Hepatic stellate cell (primary cell): ENCODE results near the gene RPL29.
A peak's percentile ranks its signal among the peaks of the same experiment; 100 is the strongest.
"Not testable (repeated sequence)": the region's sequence is repeated elsewhere in the genome, so short reads cannot be mapped to it uniquely, and the experiment has no call there.

Experiments
- DNase-seq: peaks from one replicate; pipeline ENCODE4 v3.0.0; 2011; ENCODE audit warnings: low spot score

RPL29 gene

DNA sequence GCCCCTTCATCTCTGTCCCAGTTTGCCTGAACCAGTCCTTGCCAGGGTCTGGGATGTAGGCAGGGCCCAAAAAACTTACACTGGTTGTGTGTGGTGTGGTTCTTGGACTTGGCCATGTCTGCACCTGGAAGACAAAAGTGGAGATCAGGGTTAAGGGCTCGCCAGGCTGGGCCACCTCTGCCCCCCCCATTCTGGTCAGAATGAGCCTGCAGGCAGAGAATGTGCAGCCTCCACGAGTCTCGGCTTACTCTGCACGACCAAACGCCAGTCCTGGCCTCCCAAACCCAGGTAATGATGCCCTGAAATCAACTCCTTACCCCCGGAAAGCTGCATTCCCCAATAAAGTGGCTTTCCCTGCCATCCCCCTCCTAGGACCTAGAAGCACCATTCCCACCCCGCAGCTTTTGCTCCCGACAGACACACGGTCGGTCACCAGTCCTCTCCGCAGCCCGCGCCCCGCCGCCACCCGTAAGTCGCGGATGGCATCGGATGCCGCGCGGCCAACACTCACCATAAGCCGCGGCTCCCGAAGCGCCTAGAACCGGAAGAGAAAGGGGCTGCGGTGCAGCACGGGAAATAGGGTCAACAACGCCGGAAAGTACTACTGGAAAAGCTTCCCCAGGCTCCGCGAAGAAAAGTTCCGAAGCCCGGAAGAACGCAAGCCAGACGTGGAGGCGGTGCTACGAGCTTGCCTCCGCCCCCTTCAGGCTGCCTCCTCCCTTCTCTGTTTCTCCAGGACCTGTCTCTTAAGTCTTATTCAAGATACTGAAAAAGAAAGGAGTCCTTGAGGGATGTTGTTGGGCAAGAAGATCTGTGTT lies at the start of gene RPL29:
Gene RPL29, minus strand, starts transcription at position 550 of the 818 bp plus-strand sequence. Its CDS starts 434 bp downstream, at position 116.
- peak; percentile 95 for DNase-seq

DNA sequence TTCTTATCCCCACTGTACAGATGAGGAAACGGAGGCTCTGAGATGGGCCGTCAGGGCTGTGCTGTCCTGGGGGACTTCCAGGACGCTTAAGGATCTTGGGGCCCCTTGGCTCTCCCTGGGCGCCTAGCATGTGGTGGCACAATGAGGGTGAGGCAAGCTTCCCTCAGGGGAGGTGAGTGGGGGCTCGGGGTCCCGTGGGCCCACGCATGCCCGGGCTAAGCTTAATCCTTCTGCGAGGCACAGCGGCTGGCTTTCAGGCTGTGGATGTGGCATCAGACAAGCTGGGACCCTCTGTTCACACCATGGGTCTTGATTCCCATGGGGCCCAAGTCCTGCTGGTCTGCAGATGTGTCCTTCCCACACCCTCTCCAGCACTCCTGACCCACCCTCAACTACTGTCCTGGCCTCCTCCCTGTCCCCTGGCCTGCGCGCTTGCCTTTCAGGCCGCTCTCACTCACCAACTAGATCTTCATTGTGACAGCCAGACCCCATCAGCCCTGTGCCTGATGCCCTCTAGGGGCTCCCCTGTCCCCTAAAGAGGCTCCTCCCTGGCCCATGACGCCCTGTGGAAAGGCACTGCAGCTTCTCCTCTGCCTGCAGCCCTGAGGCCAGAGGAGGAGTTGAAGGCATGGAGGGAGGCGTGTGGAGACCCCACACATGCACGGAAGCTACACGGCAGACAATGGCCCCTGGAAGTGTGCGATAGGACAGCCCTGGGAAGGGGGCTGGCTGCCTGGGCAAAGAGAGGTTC lies 49.3 kb upstream of the RPL29 start:
- DNase-seq = no peak

GRCh38 chr3:52043750-52044149 lies 48.1 kb upstream of the RPL29 start:
- DNase-seq = no peak

DNA sequence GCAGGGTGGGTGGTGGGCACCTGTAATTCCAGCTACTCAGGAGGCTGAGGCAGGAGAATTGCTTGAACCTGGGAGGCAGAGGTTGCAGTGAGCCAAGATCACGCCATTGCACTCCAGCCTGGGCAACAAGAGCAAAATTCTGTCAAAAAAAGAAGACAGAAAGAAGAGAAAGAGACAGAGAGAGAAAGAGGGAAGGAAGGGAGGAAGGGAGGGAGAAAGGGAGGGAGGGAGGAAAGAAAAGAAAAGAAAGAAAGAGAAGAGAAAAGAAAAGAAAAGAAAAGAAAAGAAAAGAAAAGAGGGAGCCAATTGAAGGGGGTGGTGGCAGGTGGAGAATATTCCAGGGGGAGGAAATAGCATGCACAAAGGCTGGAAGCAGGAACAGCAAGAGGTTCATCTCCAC lies 47.3 kb upstream of the RPL29 start:
- DNase-seq = not testable (repeated sequence)

GRCh38 chr3:52041118-52041731 lies 45.5 kb upstream of the RPL29 start:
- DNase-seq = no peak

- DNase-seq = no peak
Measured at GRCh38 chr3:52040600-52040999, 44.9 kb upstream of the RPL29 start.

DNA sequence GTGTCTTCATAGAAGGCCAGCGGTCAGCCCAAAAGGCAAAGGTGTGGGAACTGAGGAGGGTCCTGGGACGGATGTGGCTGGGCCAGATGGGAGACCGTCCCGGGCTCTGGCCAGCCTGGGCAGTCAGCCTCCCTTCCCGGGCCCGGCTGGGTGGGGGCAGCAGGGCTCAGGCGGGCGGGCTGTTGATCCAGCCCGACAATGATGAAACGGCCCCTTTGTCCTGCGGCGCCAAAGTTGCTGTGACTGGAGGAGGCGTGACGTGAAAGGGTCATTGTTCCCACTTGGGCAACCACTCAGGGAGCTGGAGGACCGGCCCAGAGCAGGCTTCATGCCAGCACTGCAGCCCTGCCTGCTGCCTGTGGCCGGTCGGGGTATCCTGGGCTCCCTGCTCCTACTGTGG lies 44.2 kb upstream of the RPL29 start:
- DNase-seq = no peak

DNA sequence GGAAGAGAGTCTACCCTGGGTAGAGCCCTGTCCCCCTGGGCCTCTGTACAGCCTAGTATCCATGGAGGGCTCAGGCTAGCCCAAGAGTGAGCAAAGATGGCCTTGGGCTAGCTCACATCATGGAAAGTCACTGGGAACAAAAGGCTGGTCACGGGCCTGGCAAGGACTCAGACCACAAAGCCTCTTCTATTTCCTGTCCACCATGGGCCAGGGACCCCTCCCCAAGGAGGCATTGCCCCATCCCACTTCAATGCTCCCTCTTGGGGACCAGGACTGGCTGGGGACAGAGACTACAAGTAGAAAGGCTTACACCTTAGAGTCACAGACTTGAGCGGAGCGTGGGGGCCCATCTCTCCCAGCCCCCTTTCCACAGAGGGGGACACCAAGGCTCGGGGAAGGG lies 43.7 kb upstream of the RPL29 start:
- no peak for DNase-seq

DNA sequence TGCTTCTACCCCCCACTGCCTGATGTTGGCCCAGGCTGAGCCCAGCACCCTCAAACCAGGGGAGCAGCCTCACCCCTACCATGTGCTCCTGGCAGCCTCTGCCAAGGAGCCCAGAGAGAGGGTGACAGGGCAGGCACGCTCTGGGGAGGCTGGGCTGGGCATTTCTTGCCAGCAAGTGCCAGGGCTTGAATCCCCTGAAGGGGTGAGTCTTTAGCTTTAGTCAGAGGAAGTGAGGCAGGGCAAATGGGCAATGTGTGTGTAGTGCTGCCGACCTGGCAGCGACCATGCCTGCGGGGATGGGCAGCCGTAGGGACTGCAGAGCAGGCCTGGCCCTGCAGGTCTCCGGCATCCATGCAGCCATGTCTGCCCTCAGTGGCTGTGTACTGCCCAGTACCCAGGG lies 42.5 kb upstream of the RPL29 start:
- DNase-seq = no peak

- no peak for DNase-seq
Measured at GRCh38 chr3:52037291-52037690, 41.6 kb upstream of the RPL29 start.

DNA sequence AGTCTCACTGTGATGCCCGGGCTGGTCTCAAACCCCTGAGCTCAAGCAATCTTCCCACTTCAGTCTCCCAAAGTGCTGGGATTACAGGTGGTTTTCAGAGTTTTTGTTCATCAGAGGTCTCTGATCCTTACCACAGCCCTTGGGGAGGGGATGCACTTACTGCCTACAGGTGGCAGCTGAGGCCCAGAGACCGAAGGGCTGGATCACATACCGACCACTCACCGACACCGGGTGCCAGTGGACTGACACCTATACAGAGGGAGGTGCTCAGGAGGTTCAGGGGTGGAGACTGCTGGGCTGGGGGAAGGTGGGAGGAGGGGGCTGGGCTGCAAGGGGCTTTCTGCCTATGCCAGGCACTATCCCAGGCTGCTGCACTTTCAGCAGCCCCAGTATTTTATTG lies 41.1 kb upstream of the RPL29 start:
- no peak for DNase-seq

GRCh38 chr3:52036222-52036694 lies 40.6 kb upstream of the RPL29 start:
- DNase-seq = no peak

DNA sequence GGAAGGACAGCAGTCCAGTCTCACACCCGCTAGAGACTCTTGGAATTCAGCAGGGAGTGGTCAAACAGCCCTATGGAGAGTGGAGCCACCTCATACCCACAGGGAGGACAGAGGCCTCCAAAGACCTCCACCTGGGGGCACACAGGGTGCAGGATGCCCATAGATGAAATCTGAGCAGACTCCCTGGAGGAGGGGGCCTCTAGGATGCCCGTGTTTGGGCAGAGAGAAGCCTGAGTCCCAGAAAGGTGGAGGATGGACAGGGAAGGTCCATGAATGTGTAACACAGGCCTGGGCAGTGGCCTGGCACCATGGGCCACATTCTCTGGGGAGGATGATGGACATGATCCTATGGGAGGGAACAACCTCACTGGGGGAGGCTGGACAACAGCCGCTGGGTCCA lies 39.0 kb upstream of the RPL29 start:
- no peak for DNase-seq

GRCh38 chr3:52034212-52034611 lies 38.5 kb upstream of the RPL29 start:
- no peak for DNase-seq

DNA sequence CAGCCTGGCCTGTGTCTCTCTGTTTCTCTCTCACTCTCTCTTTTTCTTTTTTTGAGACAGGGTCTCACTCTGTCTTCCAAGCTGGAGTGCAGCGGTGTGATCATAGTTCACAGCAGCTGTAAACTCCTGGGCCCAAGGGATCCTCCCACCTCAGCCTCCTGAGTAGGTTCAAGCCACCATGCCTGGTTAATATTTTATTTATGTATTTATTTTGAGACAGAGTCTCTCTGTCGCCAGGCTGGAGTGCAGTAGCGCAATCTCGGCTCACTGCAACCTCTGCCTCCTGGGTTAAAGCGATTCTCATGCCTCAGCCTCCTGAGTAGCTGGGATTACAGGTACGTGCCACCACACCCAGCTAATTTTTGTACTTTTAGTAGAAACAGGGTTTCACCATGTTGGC lies 38.1 kb upstream of the RPL29 start:
- not testable (repeated sequence) for DNase-seq

GRCh38 chr3:52032702-52033408 lies 37.2 kb upstream of the RPL29 start:
- DNase-seq = no peak

GRCh38 chr3:52031896-52032295 lies 36.2 kb upstream of the RPL29 start:
- no peak for DNase-seq

GRCh38 chr3:52030714-52031310 lies 35.1 kb upstream of the RPL29 start:
- no peak for DNase-seq

DNA sequence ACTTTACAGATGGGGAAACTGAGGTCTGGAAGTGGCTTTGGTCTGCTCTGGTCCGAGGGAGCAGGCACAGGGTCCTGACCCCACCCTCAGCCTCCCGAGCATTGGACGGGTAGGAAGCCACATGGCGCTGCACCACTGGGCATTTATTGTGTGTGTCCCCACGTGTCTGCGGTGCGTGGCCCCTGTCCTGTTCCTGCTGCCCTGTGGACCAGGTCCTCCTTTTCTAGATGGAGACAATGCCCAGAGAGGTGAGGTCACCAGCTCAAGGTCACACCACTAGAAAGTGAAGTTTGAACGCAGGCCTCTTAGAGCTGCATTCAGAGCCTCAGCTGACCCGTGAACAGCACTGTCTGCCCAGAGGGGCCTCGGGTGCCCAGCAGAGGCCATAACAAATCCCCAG lies 33.8 kb upstream of the RPL29 start:
- no peak for DNase-seq

GRCh38 chr3:52029053-52029452 lies 33.4 kb upstream of the RPL29 start:
- DNase-seq = no peak

- no peak for DNase-seq
Measured at GRCh38 chr3:52028572-52028971, 32.9 kb upstream of the RPL29 start.

DNA sequence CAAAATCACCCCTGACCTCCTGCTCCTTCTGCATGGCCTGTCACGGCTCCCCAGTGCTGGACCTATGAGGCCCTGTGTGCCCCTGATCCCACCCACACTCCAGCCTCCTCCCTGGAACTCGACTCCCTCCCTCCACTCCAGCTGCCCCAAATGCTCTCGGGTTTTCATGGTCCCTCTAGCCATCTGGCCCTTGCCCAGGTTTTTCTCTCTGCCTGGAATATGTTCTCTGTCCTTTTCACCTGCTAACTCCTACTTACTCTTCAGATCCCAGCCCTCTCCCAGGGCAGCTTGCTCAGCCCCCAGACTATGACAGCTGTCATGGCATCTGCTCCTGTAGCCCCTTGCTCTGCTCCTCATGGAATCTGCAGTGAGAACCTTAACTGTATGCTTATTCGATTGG lies 30.3 kb upstream of the RPL29 start:
- no peak for DNase-seq
